ENCODE results near the gene CDC23. TPM values are rescaled to one million over a fixed set of nuclear protein-coding genes. Genes with fewer than 3 reads are reported as not detected.

The CDC23 gene
- polyA plus RNA-seq, 4 donors, result 5.9 to 36.7 (median 12.4) TPM

DNA sequence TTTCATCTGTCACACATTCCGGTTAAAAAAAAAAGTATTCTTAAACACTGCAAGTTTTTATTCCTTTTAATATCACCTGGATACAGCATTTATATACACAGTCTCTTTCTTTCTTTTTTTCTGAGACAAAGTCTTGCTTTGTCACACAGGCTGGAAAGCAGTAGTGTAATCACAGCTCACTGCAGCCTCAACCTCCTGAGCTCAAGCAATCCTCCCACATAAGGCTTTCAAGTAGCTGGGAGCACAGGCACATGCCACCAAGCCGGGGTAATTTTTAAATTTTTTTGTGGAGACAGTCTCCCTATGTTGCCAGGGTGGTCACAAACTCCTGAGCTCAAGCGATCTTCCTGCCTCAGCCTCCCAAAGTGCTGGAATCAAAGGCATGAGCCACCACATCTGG is 20.3 kb downstream of the CDC23 start:
- 92 to 98% (median 96%) methylated on average over 3 of the region's 3 CpGs for WGBS, 3 donors
- FAIRE-seq (no peak), DNase-seq (no peak)
- Histone ChIP-seq H3K9me3 (ENCODE audit: control insufficient read depth in 2 of 2, insufficient read depth in 1 of 2, low read depth in 1 of 2, low read length in 1 of 2) (no peaks in the 10 kb centered on the region), H3K4me3 (ENCODE audit: low read depth in 1 of 3, low read length in 3 of 3) (no peak overlapping the region), H3K27ac (ENCODE audit: low read depth in 1 of 3, low read length in 2 of 3) (no peak overlapping the region), H3K27me3 (ENCODE audit: control insufficient read depth in 3 of 3, insufficient read depth in 3 of 3, low read length in 3 of 3) (no peaks in the 10 kb centered on the region), H3K36me3 (ENCODE audit: control insufficient read depth in 3 of 3, insufficient read depth in 2 of 3, low read depth in 1 of 3, low read length in 3 of 3) (peaks cover 11 to 52% (median 22%) of the 10 kb centered on the region in 3 donors), H3K4me1 (ENCODE audit: control insufficient read depth in 3 of 3, insufficient read depth in 2 of 3, low read depth in 1 of 3, low read length in 2 of 3) (no peaks in the 10 kb centered on the region)

DNA sequence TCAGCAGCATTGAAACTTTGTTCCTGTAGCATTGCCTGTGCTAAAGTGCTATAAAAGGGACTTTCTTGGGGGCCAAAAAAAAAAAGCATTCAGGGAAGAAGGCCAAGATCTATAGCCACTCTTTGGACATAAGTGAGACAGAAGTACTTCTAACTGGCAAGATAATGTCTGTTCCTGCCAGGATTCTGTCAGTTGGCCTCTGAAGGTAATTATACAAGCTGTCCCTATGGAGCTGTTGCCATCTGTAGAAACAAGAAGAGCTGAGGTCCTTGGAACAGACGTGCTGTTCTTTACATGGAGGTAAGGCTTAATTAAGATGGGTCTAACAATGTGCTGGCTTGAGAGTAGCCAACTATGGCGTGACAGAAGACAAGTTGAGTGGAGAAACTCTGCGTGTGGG is 24.5 kb downstream of the CDC23 start:
- peaks cover 11 to 50% (median 25%) of the 10 kb centered on the region in 3 donors for H3K36me3 ChIP-seq (ENCODE audit: control insufficient read depth in 3 of 3, insufficient read depth in 2 of 3, low read depth in 1 of 3, low read length in 3 of 3)

DNA sequence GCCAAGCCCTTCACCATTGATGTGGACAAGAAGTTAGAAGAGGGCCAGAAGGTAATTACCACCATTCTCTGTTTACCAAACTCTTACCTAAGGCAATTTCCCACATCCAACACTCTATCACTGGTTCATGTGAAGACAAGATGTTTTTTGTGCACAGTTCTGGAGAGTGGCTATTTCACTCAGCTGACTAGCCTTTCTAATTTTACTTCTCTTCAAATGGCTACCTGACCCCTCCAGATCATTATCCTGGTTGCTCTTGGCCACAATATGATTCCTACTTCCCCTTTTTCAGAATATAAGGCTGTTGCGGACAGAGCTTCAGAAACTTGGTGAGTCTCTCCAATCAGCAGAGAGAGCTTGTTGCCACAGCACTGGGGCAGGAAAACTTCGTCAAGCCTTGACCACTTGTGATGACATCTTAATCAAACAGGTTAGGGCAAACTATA is 27.1 kb downstream of the CDC23 start:
- FAIRE-seq (no peak), DNase-seq (no peak)
- WGBS, 3 donors, result 80 to 94% (median 94%) methylated on average over 2 of the region's 2 CpGs
- H3K4me1 ChIP-seq (ENCODE audit: control insufficient read depth in 3 of 3, insufficient read depth in 2 of 3, low read depth in 1 of 3, low read length in 2 of 3), result no peaks in the 10 kb centered on the region
- no peaks in the 10 kb centered on the region for H3K27me3 ChIP-seq (ENCODE audit: control insufficient read depth in 3 of 3, insufficient read depth in 3 of 3, low read length in 3 of 3)
- no peaks in the 10 kb centered on the region for H3K9me3 ChIP-seq (ENCODE audit: control insufficient read depth in 2 of 2, insufficient read depth in 1 of 2, low read depth in 1 of 2, low read length in 1 of 2)
- H3K36me3 ChIP-seq (ENCODE audit: control insufficient read depth in 3 of 3, insufficient read depth in 2 of 3, low read depth in 1 of 3, low read length in 3 of 3), result peaks cover 8 to 49% (median 20%) of the 10 kb centered on the region in 3 donors
- H3K4me3 ChIP-seq (ENCODE audit: low read depth in 1 of 3, low read length in 3 of 3), result no peak overlapping the region
- no peak overlapping the region for H3K27ac ChIP-seq (ENCODE audit: low read depth in 1 of 3, low read length in 2 of 3)

More for the DNA sequence above, 24.5 kb downstream of the CDC23 start:
- WGBS, 3 donors, result 82 to 91% (median 87%) methylated on average over 3 of the region's 3 CpGs
- no peak for FAIRE-seq
- no peaks in the 10 kb centered on the region for H3K9me3 ChIP-seq (ENCODE audit: control insufficient read depth in 2 of 2, insufficient read depth in 1 of 2, low read depth in 1 of 2, low read length in 1 of 2)
- no peak overlapping the region for H3K4me3 ChIP-seq (ENCODE audit: low read depth in 1 of 3, low read length in 3 of 3)
- no peaks in the 10 kb centered on the region for H3K4me1 ChIP-seq (ENCODE audit: control insufficient read depth in 3 of 3, insufficient read depth in 2 of 3, low read depth in 1 of 3, low read length in 2 of 3)
- DNase-seq, result no peak
- H3K27ac ChIP-seq (ENCODE audit: low read depth in 1 of 3, low read length in 2 of 3), result no peak overlapping the region
- no peaks in the 10 kb centered on the region for H3K27me3 ChIP-seq (ENCODE audit: control insufficient read depth in 3 of 3, insufficient read depth in 3 of 3, low read length in 3 of 3)

DNA sequence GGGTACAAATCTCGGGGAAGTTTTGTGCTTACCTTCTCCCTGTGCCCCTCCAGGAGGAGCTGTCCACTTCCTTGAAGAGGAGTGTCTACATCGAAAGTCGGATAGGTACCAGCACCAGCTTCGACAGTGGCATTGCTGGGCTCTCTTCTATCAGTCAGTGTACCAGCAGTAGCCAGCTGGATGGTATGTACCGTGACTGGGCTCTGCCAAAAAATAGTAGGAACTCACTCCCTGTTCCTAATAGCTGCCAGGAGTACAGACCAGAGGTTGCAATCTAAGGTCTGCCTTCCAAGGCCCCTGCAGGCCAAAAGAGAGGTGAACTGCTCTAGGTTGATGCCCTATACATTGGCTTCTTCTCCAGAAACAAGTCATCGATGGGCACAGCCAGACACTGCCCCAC is 30.3 kb downstream of the CDC23 start:
- Histone ChIP-seq H3K36me3 (ENCODE audit: control insufficient read depth in 3 of 3, insufficient read depth in 2 of 3, low read depth in 1 of 3, low read length in 3 of 3) (peaks cover 3 to 34% (median 7%) of the 10 kb centered on the region in 3 donors), H3K27ac (ENCODE audit: low read depth in 1 of 3, low read length in 2 of 3) (no peak overlapping the region), H3K4me3 (ENCODE audit: low read depth in 1 of 3, low read length in 3 of 3) (no peak overlapping the region), H3K9me3 (ENCODE audit: control insufficient read depth in 2 of 2, insufficient read depth in 1 of 2, low read depth in 1 of 2, low read length in 1 of 2) (no peaks in the 10 kb centered on the region), H3K27me3 (ENCODE audit: control insufficient read depth in 3 of 3, insufficient read depth in 3 of 3, low read length in 3 of 3) (no peaks in the 10 kb centered on the region), H3K4me1 (ENCODE audit: control insufficient read depth in 3 of 3, insufficient read depth in 2 of 3, low read depth in 1 of 3, low read length in 2 of 3) (peaks cover 0 to 6% (median 2%) of the 10 kb centered on the region in 3 donors)
- FAIRE-seq (no peak), DNase-seq (no peak)
- WGBS, 3 donors, result 93 to 95% (median 95%) methylated on average over 6 of the region's 6 CpGs

DNA sequence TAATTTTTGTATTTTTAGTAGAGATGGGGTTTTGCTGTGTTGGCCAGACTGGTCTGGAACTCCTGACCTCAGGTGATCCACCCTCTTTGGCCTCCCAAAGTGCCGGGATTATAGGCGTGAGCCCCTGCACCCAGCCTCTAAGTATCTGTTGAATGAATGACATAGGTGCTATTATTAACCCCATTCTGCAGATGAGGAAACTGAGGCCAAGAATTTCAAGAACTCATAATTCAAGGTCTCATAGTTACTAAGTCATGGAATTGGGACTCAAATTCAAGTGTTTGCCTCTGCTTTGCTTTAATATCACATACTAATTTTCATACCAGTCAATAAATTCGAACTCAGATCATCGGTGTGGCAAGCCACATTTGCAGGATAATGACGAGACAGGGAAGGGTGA is 32.3 kb downstream of the CDC23 start:
- Histone ChIP-seq H3K4me1 (ENCODE audit: control insufficient read depth in 3 of 3, insufficient read depth in 2 of 3, low read depth in 1 of 3, low read length in 2 of 3) (peaks cover 2 to 11% (median 3%) of the 10 kb centered on the region in 3 donors), H3K4me3 (ENCODE audit: low read depth in 1 of 3, low read length in 3 of 3) (no peak overlapping the region), H3K36me3 (ENCODE audit: control insufficient read depth in 3 of 3, insufficient read depth in 2 of 3, low read depth in 1 of 3, low read length in 3 of 3) (peaks cover 0 to 36% (median 7%) of the 10 kb centered on the region in 3 donors), H3K27ac (ENCODE audit: low read depth in 1 of 3, low read length in 2 of 3) (no peak overlapping the region), H3K9me3 (ENCODE audit: control insufficient read depth in 2 of 2, insufficient read depth in 1 of 2, low read depth in 1 of 2, low read length in 1 of 2) (no peaks in the 10 kb centered on the region), H3K27me3 (ENCODE audit: control insufficient read depth in 3 of 3, insufficient read depth in 3 of 3, low read length in 3 of 3) (no peaks in the 10 kb centered on the region)
- WGBS, 3 donors, result 88 to 96% (median 93%) methylated on average over 5 of the region's 5 CpGs
- DNase-seq, result no peak
- FAIRE-seq, result no peak

DNA sequence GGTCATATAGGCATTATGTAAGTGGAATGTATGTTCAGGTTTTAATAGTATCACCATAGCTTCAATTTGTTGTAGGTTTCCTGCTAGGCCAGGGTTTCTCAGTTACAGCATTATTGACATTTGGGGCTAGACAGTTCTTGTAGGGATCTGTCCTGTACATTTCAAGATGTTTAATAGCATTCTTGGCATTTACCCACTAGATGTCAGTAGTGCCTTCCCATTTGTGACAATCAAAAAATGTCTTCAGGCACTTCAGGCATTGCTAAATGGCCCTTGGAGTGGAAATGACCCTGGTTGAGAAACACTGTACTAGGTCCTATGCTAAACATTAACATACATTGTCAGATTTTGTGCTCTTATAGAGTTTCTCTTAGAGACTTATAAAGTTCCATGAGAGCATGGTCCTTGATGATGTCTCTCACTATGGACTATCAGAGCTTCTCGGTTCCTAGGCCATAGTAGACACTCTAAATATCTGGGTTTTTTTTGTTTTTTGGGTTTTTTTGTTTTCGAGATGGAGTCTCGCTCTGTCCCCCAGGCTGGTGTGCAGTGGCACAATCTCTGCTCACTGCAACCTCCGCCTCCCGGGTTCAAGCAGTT is 32.8 kb downstream of the CDC23 start:
- Histone ChIP-seq H3K9me3 (ENCODE audit: control insufficient read depth in 2 of 2, insufficient read depth in 1 of 2, low read depth in 1 of 2, low read length in 1 of 2) (no peaks in the 10 kb centered on the region), H3K27me3 (ENCODE audit: control insufficient read depth in 3 of 3, insufficient read depth in 3 of 3, low read length in 3 of 3) (no peaks in the 10 kb centered on the region), H3K36me3 (ENCODE audit: control insufficient read depth in 3 of 3, insufficient read depth in 2 of 3, low read depth in 1 of 3, low read length in 3 of 3) (peaks cover 0 to 39% (median 7%) of the 10 kb centered on the region in 3 donors), H3K4me3 (ENCODE audit: low read depth in 1 of 3, low read length in 3 of 3) (no peak overlapping the region), H3K27ac (ENCODE audit: low read depth in 1 of 3, low read length in 2 of 3) (no peak overlapping the region), H3K4me1 (ENCODE audit: control insufficient read depth in 3 of 3, insufficient read depth in 2 of 3, low read depth in 1 of 3, low read length in 2 of 3) (peaks cover 2 to 11% (median 3%) of the 10 kb centered on the region in 3 donors)
- peak; percentile 72 to 80 for DNase-seq
- FAIRE-seq, result no peak
- WGBS, 3 donors, result 73 to 79% (median 74%) methylated on average over 5 of the region's 5 CpGs

DNA sequence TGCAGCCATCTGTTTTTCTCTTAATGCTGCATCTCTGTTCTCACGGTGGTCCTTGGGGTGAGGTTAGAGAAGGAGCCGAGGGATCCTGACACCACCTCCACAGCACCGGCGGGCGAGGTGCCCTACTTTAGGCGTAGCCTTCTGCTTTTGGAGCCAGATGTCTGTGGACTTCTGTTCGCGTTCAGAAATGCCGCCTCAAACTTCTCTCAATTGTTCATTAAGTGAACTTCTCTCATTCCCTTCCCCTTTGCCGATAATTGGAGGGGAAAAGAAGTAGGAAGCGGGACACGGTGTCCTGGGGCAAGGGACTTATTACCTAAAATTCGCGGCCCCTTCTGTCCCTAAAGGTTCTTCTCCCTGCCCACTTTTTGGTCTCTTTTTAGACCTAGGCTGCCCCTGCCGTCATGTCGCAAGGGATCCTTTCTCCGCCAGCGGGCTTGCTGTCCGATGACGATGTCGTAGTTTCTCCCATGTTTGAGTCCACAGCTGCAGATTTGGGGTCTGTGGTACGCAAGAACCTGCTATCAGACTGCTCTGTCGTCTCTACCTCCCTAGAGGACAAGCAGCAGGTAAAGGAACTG is 33.8 kb downstream of the CDC23 start:
- DNase-seq (peak in 1 of 2 donors; percentile 10), FAIRE-seq (no peak)
- 1 to 2% (median 1%) methylated on average over 23 of the region's 23 CpGs for WGBS, 3 donors
- peak overlapping the region in 2 of 3 donors; percentile 20 to 93 for H3K4me3 ChIP-seq (ENCODE audit: low read depth in 1 of 3, low read length in 3 of 3)
- no peaks in the 10 kb centered on the region for H3K27me3 ChIP-seq (ENCODE audit: control insufficient read depth in 3 of 3, insufficient read depth in 3 of 3, low read length in 3 of 3)
- H3K36me3 ChIP-seq (ENCODE audit: control insufficient read depth in 3 of 3, insufficient read depth in 2 of 3, low read depth in 1 of 3, low read length in 3 of 3), result peaks cover 0 to 37% (median 4%) of the 10 kb centered on the region in 3 donors
- H3K9me3 ChIP-seq (ENCODE audit: control insufficient read depth in 2 of 2, insufficient read depth in 1 of 2, low read depth in 1 of 2, low read length in 1 of 2), result no peaks in the 10 kb centered on the region
- H3K4me1 ChIP-seq (ENCODE audit: control insufficient read depth in 3 of 3, insufficient read depth in 2 of 3, low read depth in 1 of 3, low read length in 2 of 3), result peaks cover 2 to 11% (median 3%) of the 10 kb centered on the region in 3 donors
- peak overlapping the region in 1 of 3 donors; percentile 17 for H3K27ac ChIP-seq (ENCODE audit: low read depth in 1 of 3, low read length in 2 of 3)

DNA sequence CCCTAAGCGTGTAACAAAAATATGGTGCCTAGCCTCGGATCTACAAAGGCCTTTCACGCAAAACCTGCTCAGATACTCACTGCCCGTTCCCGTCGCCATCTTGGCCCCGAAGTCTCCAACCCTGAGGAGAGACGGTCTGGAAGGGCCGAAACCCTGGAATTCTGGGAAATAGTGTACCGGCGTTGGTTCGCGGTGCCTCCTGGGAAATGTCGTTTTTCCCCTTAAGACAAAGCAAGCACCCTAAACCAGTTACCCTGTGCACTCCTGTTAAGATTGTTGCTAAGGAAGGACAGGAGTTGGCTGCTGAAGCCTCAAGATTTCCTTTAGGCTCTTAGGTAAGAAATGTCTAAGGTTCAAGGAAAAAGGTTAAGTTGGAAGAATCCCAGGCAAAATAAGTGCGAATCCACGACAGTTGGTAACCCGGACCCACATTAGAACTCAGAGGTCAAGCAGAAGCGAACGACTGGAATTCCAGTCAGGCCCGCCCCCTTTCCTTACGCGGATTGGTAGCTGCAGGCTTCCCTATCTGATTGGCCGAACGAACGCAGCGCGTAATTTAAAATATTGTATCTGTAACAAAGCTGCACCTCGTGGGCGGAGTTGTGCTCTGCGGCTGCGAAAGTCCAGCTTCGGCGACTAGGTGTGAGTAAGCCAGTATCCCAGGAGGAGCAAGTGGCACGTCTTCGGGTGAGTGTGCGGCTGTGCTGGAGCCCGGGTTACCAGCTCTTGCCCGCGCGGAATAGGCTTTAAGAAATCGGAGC is 34.4 kb downstream of the CDC23 start, which contains the start of the genes BRD8 and KIF20A:
Gene BRD8, minus strand, starts transcription at position 115 of the 761 bp plus-strand sequence. Its CDS starts 16 bp downstream, at position 99.
Gene KIF20A, plus strand, starts transcription at position 597 of the 761 bp plus-strand sequence. CDS start 569 bp downstream, outside the sequence.
- Histone ChIP-seq H3K27me3 (ENCODE audit: control insufficient read depth in 3 of 3, insufficient read depth in 3 of 3, low read length in 3 of 3) (no peaks in the 10 kb centered on the region), H3K4me1 (ENCODE audit: control insufficient read depth in 3 of 3, insufficient read depth in 2 of 3, low read depth in 1 of 3, low read length in 2 of 3) (peaks cover 2 to 11% (median 3%) of the 10 kb centered on the region in 3 donors), H3K9me3 (ENCODE audit: control insufficient read depth in 2 of 2, insufficient read depth in 1 of 2, low read depth in 1 of 2, low read length in 1 of 2) (no peaks in the 10 kb centered on the region), H3K4me3 (ENCODE audit: low read depth in 1 of 3, low read length in 3 of 3) (peak within 1 kb of the TSS; percentile 50 to 93 (median 75)), H3K27ac (ENCODE audit: low read depth in 1 of 3, low read length in 2 of 3) (peak within 1 kb of the TSS; percentile 50 to 87 (median 87)), H3K36me3 (ENCODE audit: control insufficient read depth in 3 of 3, insufficient read depth in 2 of 3, low read depth in 1 of 3, low read length in 3 of 3) (peaks cover 0 to 36% (median 0%) of the 10 kb centered on the region in 3 donors)
- DNase-seq (peak; percentile 97 to 99), FAIRE-seq (no peak)
- 0% methylated on average over 41 of the region's 41 CpGs for WGBS, 3 donors
